B cell (primary cell): ENCODE measurements around the gene CCDC68.

Experiments
- EZH2 ChIP-seq: IDR thresholded peaks from 2 replicates; pipeline ENCODE4 v1.6.1; 2012; ENCODE audit warnings: borderline replicate concordance, low read depth, mild to moderate bottlenecking, moderate library complexity, low read length; ENCODE audit not compliant: insufficient read depth, poor library complexity, severe bottlenecking
- TF ChIP-seq, protein P1 (sequence below): fragments of 200-600 bp; IDR thresholded peaks from one replicate; pipeline ENCODE4 v1.8.0; 2022; ENCODE audit warnings: antibody characterized with exemption, mild to moderate bottlenecking

GRCh38 chr18:54958704-54959625, at the start of gene CCDC68:
- TF ChIP-seq, protein P1, sequence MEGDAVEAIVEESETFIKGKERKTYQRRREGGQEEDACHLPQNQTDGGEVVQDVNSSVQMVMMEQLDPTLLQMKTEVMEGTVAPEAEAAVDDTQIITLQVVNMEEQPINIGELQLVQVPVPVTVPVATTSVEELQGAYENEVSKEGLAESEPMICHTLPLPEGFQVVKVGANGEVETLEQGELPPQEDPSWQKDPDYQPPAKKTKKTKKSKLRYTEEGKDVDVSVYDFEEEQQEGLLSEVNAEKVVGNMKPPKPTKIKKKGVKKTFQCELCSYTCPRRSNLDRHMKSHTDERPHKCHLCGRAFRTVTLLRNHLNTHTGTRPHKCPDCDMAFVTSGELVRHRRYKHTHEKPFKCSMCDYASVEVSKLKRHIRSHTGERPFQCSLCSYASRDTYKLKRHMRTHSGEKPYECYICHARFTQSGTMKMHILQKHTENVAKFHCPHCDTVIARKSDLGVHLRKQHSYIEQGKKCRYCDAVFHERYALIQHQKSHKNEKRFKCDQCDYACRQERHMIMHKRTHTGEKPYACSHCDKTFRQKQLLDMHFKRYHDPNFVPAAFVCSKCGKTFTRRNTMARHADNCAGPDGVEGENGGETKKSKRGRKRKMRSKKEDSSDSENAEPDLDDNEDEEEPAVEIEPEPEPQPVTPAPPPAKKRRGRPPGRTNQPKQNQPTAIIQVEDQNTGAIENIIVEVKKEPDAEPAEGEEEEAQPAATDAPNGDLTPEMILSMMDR = no peak
- TF ChIP-seq EZH2 = no peak
